HCT116 (cell line): ENCODE data around the gene WDR4. TPM values are rescaled to one million over a fixed set of nuclear protein-coding genes. Genes with fewer than 3 reads are reported as not detected.
"Not testable (repeated sequence)": the region's sequence is repeated elsewhere in the genome, so short reads cannot be mapped to it uniquely, and the experiment has no call there.

Source experiments
- ATAC-seq: fragments of 200-7000 bp; cut with Tn5 transposase; 2 replicates; pipeline ENCODE4 v1.9.1; 2020; ENCODE audit warnings: mild to moderate bottlenecking, moderate library complexity
- BruUV-seq: library from RNA; stranded (reverse); fragments of 400-500 nt; replicated peaks from 2 replicates; lab custom pipeline; 2021; lab: Mats Ljungman, UMichigan
- CTCF ChIA-PET: fragments of 300-600 bp; sonication (Branson Sonifier 250); formaldehyde crosslinking; loops from one replicate; lab custom pipeline; 2021; ENCODE audit warnings: antibody characterized with exemption; lab: Charles Lee
- POLR2A ChIA-PET: fragments of 300-600, 350-600 bp; sonication (Branson Sonifier 250); formaldehyde crosslinking; loops from one replicate; lab custom pipeline; 2021; ENCODE audit warnings: antibody characterized with exemption; lab: Charles Lee
- RAD21 ChIA-PET, 2 experiments: fragments of 300-600 bp; sonication (Branson Sonifier 250); formaldehyde crosslinking; loops; one replicate each; lab custom pipeline; 2023; ENCODE audit warnings: low total read pairs in 2 of 2; ENCODE audit not compliant: uncharacterized antibody in 2 of 2, unreplicated experiment in 2 of 2, low non-redundant PET in 1 of 2; lab: Charles Lee
- DNase-seq: peaks from one replicate; pipeline ENCODE4 v3.0.0-alpha.2; 2010; ENCODE audit warnings: low read depth, low spot score
- H2AFZ ChIP-seq: fragments of 200-600 bp; shearing (Covaris generic), sonication (generic); 2 replicates; pipeline ENCODE4 v1.6.1; 2017; ENCODE audit warnings: low read depth, mixed run types, mixed read lengths, antibody characterized with exemption, low read length; ENCODE audit not compliant: poor library complexity, severe bottlenecking
- H3K27ac ChIP-seq: 2 replicates; pipeline ENCODE4 v1.5.1; 2012; ENCODE audit warnings: low read depth, low read length
- H3K27me3 ChIP-seq: fragments of 200-600 bp; sonication (generic); 2 replicates; pipeline ENCODE4 v1.6.1; 2016; ENCODE audit warnings: mixed run types, low read length, mixed read lengths; ENCODE audit not compliant: insufficient read depth
- H3K36me3 ChIP-seq, 2 experiments: fragments of 200-500 bp in 1 of 2; fragments of 200-600 bp in 1 of 2; sonication (Bioruptor generic) in 1 of 2; sonication (generic) in 1 of 2; 2 replicates each; pipeline versions ENCODE4 v1.5.1 to v1.6.1; 2014 to 2016; ENCODE audit warnings: low read length in 2 of 2, inconsistent platforms in 1 of 2, mixed read lengths in 1 of 2, mixed run types in 1 of 2; ENCODE audit not compliant: insufficient read depth in 2 of 2, control insufficient read depth in 1 of 2
- H3K4me1 ChIP-seq, 2 experiments: fragments of 200-600 bp in 1 of 2; sonication (generic) in 1 of 2; 2 replicates each; pipeline versions ENCODE4 v1.5.1 to v1.6.1; 2012 to 2017; ENCODE audit warnings: low read length in 2 of 2, inconsistent platforms in 1 of 2, mild to moderate bottlenecking in 1 of 2, mixed read lengths in 1 of 2, mixed run types in 1 of 2, moderate library complexity in 1 of 2; ENCODE audit not compliant: insufficient read depth in 2 of 2, control insufficient read depth in 1 of 2
- H3K4me2 ChIP-seq: fragments of 200-600 bp; sonication (generic); 2 replicates; pipeline ENCODE4 v1.6.1; 2017; ENCODE audit warnings: mixed run types, low read length, mixed read lengths
- H3K4me3 ChIP-seq, 2 experiments: fragments of 200-600 bp in 1 of 2; sonication (generic) in 1 of 2; replicated peaks in 1 of 2; 2 replicates each; pipeline ENCODE4 v1.5.1; 2011 to 2016; ENCODE audit warnings: low read length in 2 of 2, control low read depth in 1 of 2, low read depth in 1 of 2, mild to moderate bottlenecking in 1 of 2, mixed read lengths in 1 of 2, mixed run types in 1 of 2
- H3K79me2 ChIP-seq: fragments of 200-600 bp; sonication (generic); 2 replicates; pipeline ENCODE4 v1.6.1; 2017; ENCODE audit warnings: mild to moderate bottlenecking, mixed run types, low read length, moderate library complexity, mixed read lengths; ENCODE audit not compliant: insufficient read depth
- H3K9ac ChIP-seq: fragments of 200-600 bp; sonication (generic); 2 replicates; pipeline ENCODE4 v1.6.1; 2016; ENCODE audit warnings: low read length, mixed read lengths
- H3K9me2 ChIP-seq: fragments of 200-600 bp; sonication (generic), shearing (Covaris generic); 2 replicates; pipeline ENCODE4 v1.6.1; 2017; ENCODE audit warnings: mixed run types, mild to moderate bottlenecking, moderate library complexity; ENCODE audit not compliant: insufficient read depth
- H3K9me3 ChIP-seq, 2 experiments: fragments of 200-500 bp in 1 of 2; fragments of 200-600 bp in 1 of 2; sonication (Bioruptor generic) in 1 of 2; sonication (generic) in 1 of 2; 2 replicates each; pipeline ENCODE4 v1.6.1; 2014 to 2017; ENCODE audit warnings: low read length in 2 of 2, mixed read lengths in 2 of 2, inconsistent platforms in 1 of 2, low read depth in 1 of 2, mild to moderate bottlenecking in 1 of 2, mixed run types in 1 of 2, moderate library complexity in 1 of 2; ENCODE audit not compliant: control insufficient read depth in 1 of 2, insufficient read depth in 1 of 2
- H4K20me1 ChIP-seq: fragments of 200-600 bp; sonication (generic), shearing (Covaris generic); 2 replicates; pipeline ENCODE4 v1.6.1; 2017; ENCODE audit warnings: mixed run types, mild to moderate bottlenecking, moderate library complexity; ENCODE audit not compliant: insufficient read depth
- CTCF ChIP-seq, 3 experiments: fragments of 200-600 bp in 1 of 3; sonication (generic) in 1 of 3; IDR thresholded peaks in 2 of 3; conservative IDR thresholded peaks in 1 of 3; 2 replicates each; pipeline ENCODE4 v1.5.1; 2012 to 2017; ENCODE audit warnings: low read depth in 2 of 3, low read length in 2 of 3, antibody characterized with exemption in 1 of 3, borderline replicate concordance in 1 of 3, control low read depth in 1 of 3, mild to moderate bottlenecking in 1 of 3, mixed read lengths in 1 of 3, mixed run types in 1 of 3, moderate library complexity in 1 of 3; ENCODE audit not compliant: insufficient read depth in 1 of 3
- EGR1 ChIP-seq: IDR thresholded peaks from 2 replicates; pipeline ENCODE4 v1.6.1; 2012; ENCODE audit warnings: low read depth
- JUND ChIP-seq: IDR thresholded peaks from 2 replicates; pipeline ENCODE4 v1.6.1; 2012
- POLR2A ChIP-seq: IDR thresholded peaks from 2 replicates; pipeline ENCODE4 v1.7.0; 2011; ENCODE audit warnings: borderline replicate concordance; ENCODE audit not compliant: insufficient read depth, insufficient read length; ENCODE audit errors: extremely low read depth
- SIN3A ChIP-seq: IDR thresholded peaks from 2 replicates; pipeline ENCODE4 v1.6.1; 2012; ENCODE audit warnings: low read depth
- YY1 ChIP-seq: IDR thresholded peaks from 2 replicates; pipeline ENCODE4 v1.6.1; 2011; ENCODE audit warnings: low read length, low read depth, moderate library complexity, mild to moderate bottlenecking; ENCODE audit not compliant: insufficient replicate concordance; ENCODE audit errors: extremely low read depth
- ZBTB33 ChIP-seq: IDR thresholded peaks from 2 replicates; pipeline ENCODE4 v1.6.1; 2011; ENCODE audit warnings: mild to moderate bottlenecking, low read length, moderate library complexity; ENCODE audit not compliant: insufficient replicate concordance; ENCODE audit errors: extremely low read depth
- intact Hi-C: fragments of 100-400 bp; cut with micrococcal nuclease; formaldehyde crosslinking; loops from 2 replicates; pipeline ENCODE4 v1.10.0; 2022
- total RNA-seq: library from RNA; stranded (reverse); gene quantifications from one replicate; pipeline ENCODE4 v1.2.1, GENCODE V29; 2021; ENCODE audit not compliant: unreplicated experiment

Gene WDR4
- total RNA-seq, 1 experiment from 2014 or later = 34.8 TPM

- CTCF ChIA-PET, H2AFZ ChIP-seq, ATAC-seq: not testable (repeated sequence)
Measured at GRCh38 chr21:42807293-42807895, 71.9 kb downstream of the WDR4 start.

DNA sequence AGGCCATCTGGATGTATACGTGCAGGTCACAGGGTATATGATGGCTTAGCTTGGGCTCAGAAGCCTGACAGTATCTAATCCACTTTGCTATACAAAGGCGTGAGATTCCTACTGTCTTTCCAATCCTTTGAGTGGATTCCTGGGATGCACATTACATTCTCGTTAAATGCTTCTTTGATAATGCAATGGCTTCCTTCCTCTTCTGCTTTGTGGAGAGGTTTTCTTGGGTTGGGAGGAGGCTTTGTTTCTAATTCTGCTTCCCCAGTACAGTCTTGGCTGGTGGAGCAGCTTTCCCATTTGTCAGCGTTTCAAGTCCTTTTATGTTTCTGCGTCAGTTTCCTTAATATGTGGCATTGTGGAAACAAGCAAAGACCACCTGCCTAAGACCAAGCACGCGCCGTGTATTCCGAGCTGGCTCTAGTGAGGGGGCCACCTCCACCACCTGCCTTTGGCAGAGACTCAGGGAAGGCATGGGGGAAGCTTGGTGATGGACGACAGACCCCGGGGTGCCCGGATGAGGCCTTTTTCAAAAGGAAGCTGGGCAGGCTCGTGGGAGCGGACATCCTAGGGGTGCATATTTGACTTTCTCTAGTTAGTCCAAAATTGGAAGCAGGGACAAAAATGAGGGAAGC lies 72.7 kb downstream of the WDR4 start:
- Histone ChIP-seq H3K4me1 (no peaks in the 10 kb centered on the region), H4K20me1 (no peaks in the 10 kb centered on the region), H3K79me2 (no peaks in the 10 kb centered on the region), H3K4me3 (no peak overlapping the region), H3K9me2 (no peaks in the 10 kb centered on the region), H2AFZ (no peak overlapping the region), H3K27ac (no peak overlapping the region), H3K36me3 (no peaks in the 10 kb centered on the region), H3K9ac (no peak overlapping the region), H3K9me3 (no peaks in the 10 kb centered on the region), H3K4me2 (no peak overlapping the region), H3K27me3 (peaks cover 4% of the 10 kb centered on the region; the same call in 1 of the 2 replicates)
- RAD21 ChIA-PET = no interaction called here
- intact Hi-C loops = no loop called here
- ATAC-seq (no peak), DNase-seq (no peak)
- POLR2A ChIA-PET = no interaction called here
- TF ChIP-seq POLR2A = no peak
- no peak for TF ChIP-seq SIN3A
- no peak for TF ChIP-seq EGR1
- no peak for TF ChIP-seq YY1
- no peak for TF ChIP-seq CTCF (IDR thresholded peaks at IDR 0.05 in 2 of 3, conservative IDR thresholded peaks at IDR 0.05 in 1 of 3; ENCODE audit: borderline replicate concordance in 1 of 3, insufficient read depth in 1 of 3, low read depth in 2 of 3, low read length in 2 of 3)
- TF ChIP-seq JUND = no peak
- TF ChIP-seq ZBTB33 = no peak
- BruUV-seq = no TSS peak
- CTCF ChIA-PET = no interaction called here

More at GRCh38 chr21:42807293-42807895, 71.9 kb downstream of the WDR4 start:
- BruUV-seq, H3K4me1 ChIP-seq, H3K27me3 ChIP-seq, POLR2A ChIA-PET, H3K9me2 ChIP-seq, H3K79me2 ChIP-seq, H3K9ac ChIP-seq, H4K20me1 ChIP-seq, H3K4me2 ChIP-seq, H3K36me3 ChIP-seq, RAD21 ChIA-PET, H3K4me3 ChIP-seq, intact Hi-C loops, H3K27ac ChIP-seq, DNase-seq, H3K9me3 ChIP-seq: not testable (repeated sequence)

DNA sequence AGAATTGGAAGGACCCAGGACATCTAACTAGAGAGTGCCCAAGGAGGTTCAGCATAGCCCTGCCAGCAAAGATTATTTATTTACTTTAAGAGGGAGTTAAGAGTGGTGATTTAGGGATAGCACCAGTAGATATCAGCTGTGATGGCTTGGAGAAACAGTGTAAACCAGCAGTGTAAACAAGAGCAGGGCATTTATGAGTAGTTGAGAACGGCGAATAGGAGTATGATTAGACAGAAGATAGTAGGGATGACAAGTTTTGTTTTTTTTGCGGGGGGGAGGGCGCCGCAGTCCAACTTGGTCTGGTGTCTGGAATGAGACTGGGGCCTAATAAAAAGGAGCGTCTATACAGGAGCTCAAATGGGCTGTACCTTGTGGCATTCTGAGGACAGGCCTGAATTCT lies 77.7 kb downstream of the WDR4 start:
- POLR2A ChIA-PET, H4K20me1 ChIP-seq, RAD21 ChIA-PET, CTCF ChIA-PET, H3K36me3 ChIP-seq, intact Hi-C loops, H3K9me2 ChIP-seq, H3K79me2 ChIP-seq, BruUV-seq, H2AFZ ChIP-seq, H3K4me3 ChIP-seq, H3K27me3 ChIP-seq, ATAC-seq, H3K4me2 ChIP-seq, H3K27ac ChIP-seq, DNase-seq, H3K9me3 ChIP-seq, H3K9ac ChIP-seq: not testable (repeated sequence)
- peaks cover 2 to 10% of the 10 kb centered on the region in 2 experiments; a peak in 3 of 4 replicates for H3K4me1 ChIP-seq
